Measurements from ENCODE around the gene RAB36.

- TF ChIP-seq ZNF274 (IDR thresholded peaks at IDR 0.05; ENCODE audit: low read depth, low read length) (no peak), SUZ12 (IDR thresholded peaks at IDR 0.05; ENCODE audit: extremely low read depth, insufficient read depth, insufficient read length) (no peak), YY1 (IDR thresholded peaks at IDR 0.05; ENCODE audit: insufficient read depth, insufficient read length) (no peak)
Observed at GRCh38 chr22:23113067-23113846, 32.0 kb upstream of the RAB36 start.

Measured in NT2/D1 (cell line).